ENCODE measurements around the gene CLSTN2. TPM values are rescaled to one million over a fixed set of nuclear protein-coding genes. Genes with fewer than 3 reads are reported as not detected.

CLSTN2 gene
- total and polyA plus RNA-seq, 2 of the 4 experiments (the other 2 are of a cell fraction), result under 0.01 to 0.07 TPM

DNA sequence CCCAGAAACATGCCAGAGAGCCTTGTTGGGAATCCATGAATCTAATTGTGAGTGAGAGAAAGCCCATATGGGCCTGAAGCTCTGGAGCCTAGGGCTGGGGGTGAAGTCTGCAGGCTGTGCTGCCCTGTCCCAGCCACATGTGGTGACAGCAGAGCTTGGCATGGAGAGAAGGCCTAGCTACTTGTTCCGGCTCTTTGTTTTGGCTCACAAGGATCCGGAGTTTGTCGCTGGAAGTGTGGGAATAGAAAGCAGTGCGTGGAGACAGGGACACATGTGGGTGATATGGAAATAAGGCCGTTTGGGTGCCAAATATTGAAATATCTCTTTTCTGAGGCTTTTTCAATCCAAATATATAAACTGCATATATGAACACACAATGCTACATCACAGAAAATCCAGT, 78.2 kb downstream of the CLSTN2 start:
- Histone ChIP-seq H2BK15ac (ENCODE audit: low read depth, low read length) (no peak overlapping the region), H3K9ac (ENCODE audit: low read depth, low read length) (no peak overlapping the region), H3K4me2 (ENCODE audit: low read depth, low read length) (no peak overlapping the region), H2AFZ (replicated peaks; ENCODE audit: low read length, poor library complexity) (no peak overlapping the region), H4K5ac (ENCODE audit: low read depth, low read length) (no peak overlapping the region), H2AK5ac (ENCODE audit: low read depth, low read length) (no peak overlapping the region), H3K56ac (ENCODE audit: extremely low read depth, insufficient read depth, low read length) (no peak overlapping the region), H3K36me3 (ENCODE audit: control insufficient read depth, insufficient read depth, low read length) (no peaks in the 10 kb centered on the region), H2BK20ac (ENCODE audit: low read depth, low read length) (no peak overlapping the region), H3K27ac (ENCODE audit: insufficient read depth, low read length) (no peak overlapping the region), H4K8ac (ENCODE audit: low read depth in 2 of 2, low read length in 2 of 2) (no peak overlapping the region), H2AK9ac (replicated peaks; ENCODE audit: low read depth, low read length, poor library complexity) (no peak overlapping the region), H2BK5ac (ENCODE audit: low read depth, low read length, poor library complexity, severe bottlenecking) (no peak overlapping the region), H3K27me3 (ENCODE audit: control insufficient read depth, insufficient read depth, low read length) (no peaks in the 10 kb centered on the region), H3K9me1 (ENCODE audit: insufficient read depth, low read length) (no peaks in the 10 kb centered on the region), H3K23ac (ENCODE audit: low read depth, low read length) (no peak overlapping the region), H3K4ac (ENCODE audit: low read depth, low read length) (no peak overlapping the region), H3K14ac (replicated peaks; ENCODE audit: low read depth, low read length) (no peak overlapping the region), H4K20me1 (ENCODE audit: insufficient read depth, low read length) (no peaks in the 10 kb centered on the region), H3K18ac (ENCODE audit: low read depth, low read length) (no peak overlapping the region), H3K79me1 (ENCODE audit: low read depth in 1 of 2, low read length in 2 of 2) (no peaks in the 10 kb centered on the region), H3K4me3 (ENCODE audit: insufficient read depth, low read depth, low read length) (no peak overlapping the region), H3K4me1 (ENCODE audit: control insufficient read depth, insufficient read depth, low read length) (no peaks in the 10 kb centered on the region), H2BK120ac (ENCODE audit: low read depth, low read length) (no peak overlapping the region), H3K9me3 (ENCODE audit: control insufficient read depth, insufficient read depth, low read length) (no peaks in the 10 kb centered on the region), H4K91ac (ENCODE audit: insufficient read depth, low read depth, low read length) (no peak overlapping the region)
- TF ChIP-seq MAZ (IDR thresholded peaks at IDR 0.05; ENCODE audit: borderline replicate concordance, low read depth, low read length) (no peak), RFX5 (IDR thresholded peaks at IDR 0.05; ENCODE audit: low read depth, low read length) (no peak), RCOR1 (IDR thresholded peaks at IDR 0.05; ENCODE audit: insufficient replicate concordance, low read length) (no peak), USF2 (IDR thresholded peaks at IDR 0.05; ENCODE audit: low read depth, low read length) (no peak), CEBPB (IDR thresholded peaks at IDR 0.05; ENCODE audit: low read depth, low read length) (no peak), MXI1 (IDR thresholded peaks at IDR 0.05; ENCODE audit: borderline replicate concordance, low read depth, low read length) (no peak), POLR2A (IDR thresholded peaks at IDR 0.05; ENCODE audit: low read depth, low read length) (no peak), ELK1 (IDR thresholded peaks at IDR 0.05; ENCODE audit: borderline replicate concordance, low read depth, low read length) (no peak), SMC3 (IDR thresholded peaks at IDR 0.05; ENCODE audit: low read depth, low read length) (no peak)
- TF ChIP-seq, protein P1, sequence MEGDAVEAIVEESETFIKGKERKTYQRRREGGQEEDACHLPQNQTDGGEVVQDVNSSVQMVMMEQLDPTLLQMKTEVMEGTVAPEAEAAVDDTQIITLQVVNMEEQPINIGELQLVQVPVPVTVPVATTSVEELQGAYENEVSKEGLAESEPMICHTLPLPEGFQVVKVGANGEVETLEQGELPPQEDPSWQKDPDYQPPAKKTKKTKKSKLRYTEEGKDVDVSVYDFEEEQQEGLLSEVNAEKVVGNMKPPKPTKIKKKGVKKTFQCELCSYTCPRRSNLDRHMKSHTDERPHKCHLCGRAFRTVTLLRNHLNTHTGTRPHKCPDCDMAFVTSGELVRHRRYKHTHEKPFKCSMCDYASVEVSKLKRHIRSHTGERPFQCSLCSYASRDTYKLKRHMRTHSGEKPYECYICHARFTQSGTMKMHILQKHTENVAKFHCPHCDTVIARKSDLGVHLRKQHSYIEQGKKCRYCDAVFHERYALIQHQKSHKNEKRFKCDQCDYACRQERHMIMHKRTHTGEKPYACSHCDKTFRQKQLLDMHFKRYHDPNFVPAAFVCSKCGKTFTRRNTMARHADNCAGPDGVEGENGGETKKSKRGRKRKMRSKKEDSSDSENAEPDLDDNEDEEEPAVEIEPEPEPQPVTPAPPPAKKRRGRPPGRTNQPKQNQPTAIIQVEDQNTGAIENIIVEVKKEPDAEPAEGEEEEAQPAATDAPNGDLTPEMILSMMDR (conservative IDR thresholded peaks at IDR 0.05; ENCODE audit: low read depth, low read length), result no peak
- in situ Hi-C loops (cut with MboI; ENCODE audit: low sequenced_read_pairs), result no loop called here
- ATAC-seq (ENCODE audit: low read depth) (no peak), DNase-seq (no peak)
- WGBS, 2 experiments (ENCODE audit: extremely low coverage in 2 of 2, insufficient read length in 1 of 2), result no CpG with 5 or more reads among the region's 5 CpGs
- BruUV-seq (replicated peaks), result no TSS peak
- dilution Hi-C loops (cut with HindIII; ENCODE audit: low sequenced_read_pairs, unreplicated experiment), result no loop called here
- intact Hi-C loops (cut with micrococcal nuclease), result no loop called here
- POLR2A ChIA-PET (ENCODE audit: unreplicated experiment), result no interaction called here
- CTCF ChIA-PET, result no interaction called here

All from IMR-90 (cell line).